HG03139 (cell line): ENCODE results near the gene SETD9.

Experiments
- ATAC-seq: cut with Tn5 transposase; IDR thresholded peaks from one replicate; pipeline ENCODE4 v1.9.1; 2021; ENCODE audit not compliant: unreplicated experiment

Gene SETD9

DNA sequence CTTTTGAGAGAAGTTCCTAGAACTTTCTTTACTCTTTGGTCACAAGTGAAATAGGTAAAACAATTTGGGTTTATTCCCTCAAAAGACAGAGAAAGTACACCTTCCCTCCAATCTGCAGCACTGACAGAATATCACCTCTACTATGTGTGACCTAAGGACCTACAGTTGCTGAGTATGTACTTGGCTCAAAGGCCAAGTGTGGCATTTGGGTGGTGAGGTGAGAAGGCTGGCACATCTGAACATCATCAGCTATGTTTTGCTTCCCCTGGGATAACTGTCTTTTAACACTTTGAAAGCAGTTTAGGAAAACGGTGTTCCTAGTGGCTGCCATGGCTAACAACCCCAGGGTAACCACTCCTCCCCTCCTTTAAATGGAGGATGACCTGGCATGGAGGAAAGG is 24.9 kb downstream of the SETD9 start:
- ATAC-seq, result no peak

- no peak for ATAC-seq
Measured at GRCh38 chr5:56938858-56939257, 29.5 kb downstream of the SETD9 start.

DNA sequence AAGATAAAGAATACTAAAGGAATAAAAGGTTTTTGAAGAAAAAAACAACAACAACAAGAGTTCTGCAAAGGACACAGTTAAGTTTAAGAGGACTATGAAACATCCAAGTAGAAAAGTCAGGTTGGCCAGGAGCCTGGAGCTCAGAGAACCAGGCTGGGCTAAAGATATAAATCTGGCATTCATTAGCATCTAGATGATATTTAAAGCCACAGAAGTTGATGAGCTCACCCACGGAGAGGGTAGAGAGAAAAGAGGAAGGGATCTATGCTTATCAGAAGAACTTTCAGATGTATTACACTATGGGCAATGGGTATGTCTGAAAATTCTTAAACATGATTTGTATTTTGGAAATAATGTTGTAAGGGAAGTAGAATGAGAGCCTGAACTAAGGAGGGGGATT is 32.6 kb downstream of the SETD9 start:
- ATAC-seq, result no peak

DNA sequence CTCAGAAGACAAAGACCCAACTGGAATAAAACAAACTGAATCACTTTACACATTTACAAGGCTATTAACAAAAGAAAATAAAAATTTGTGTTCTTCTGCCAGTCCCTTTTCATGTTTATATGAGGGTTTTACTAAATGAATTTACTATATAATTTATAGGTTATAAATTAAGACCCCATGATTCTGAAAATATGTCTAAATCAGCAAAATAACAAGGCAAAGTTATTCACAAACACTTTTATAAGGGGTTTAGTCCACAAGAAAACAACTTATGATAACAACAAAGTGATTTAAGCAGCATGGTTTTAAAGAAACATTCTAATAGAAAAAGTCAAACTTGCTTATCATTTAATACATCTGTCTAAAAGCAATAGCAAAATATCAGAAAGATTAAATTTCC is 37.7 kb downstream of the SETD9 start:
- no peak for ATAC-seq

- ATAC-seq, result peak; percentile 45
Measured at GRCh38 chr5:56950626-56951125, 41.3 kb downstream of the SETD9 start.

GRCh38 chr5:56951126-56951945 is 41.9 kb downstream of the SETD9 start:
- ATAC-seq, result peak; percentile 31

DNA sequence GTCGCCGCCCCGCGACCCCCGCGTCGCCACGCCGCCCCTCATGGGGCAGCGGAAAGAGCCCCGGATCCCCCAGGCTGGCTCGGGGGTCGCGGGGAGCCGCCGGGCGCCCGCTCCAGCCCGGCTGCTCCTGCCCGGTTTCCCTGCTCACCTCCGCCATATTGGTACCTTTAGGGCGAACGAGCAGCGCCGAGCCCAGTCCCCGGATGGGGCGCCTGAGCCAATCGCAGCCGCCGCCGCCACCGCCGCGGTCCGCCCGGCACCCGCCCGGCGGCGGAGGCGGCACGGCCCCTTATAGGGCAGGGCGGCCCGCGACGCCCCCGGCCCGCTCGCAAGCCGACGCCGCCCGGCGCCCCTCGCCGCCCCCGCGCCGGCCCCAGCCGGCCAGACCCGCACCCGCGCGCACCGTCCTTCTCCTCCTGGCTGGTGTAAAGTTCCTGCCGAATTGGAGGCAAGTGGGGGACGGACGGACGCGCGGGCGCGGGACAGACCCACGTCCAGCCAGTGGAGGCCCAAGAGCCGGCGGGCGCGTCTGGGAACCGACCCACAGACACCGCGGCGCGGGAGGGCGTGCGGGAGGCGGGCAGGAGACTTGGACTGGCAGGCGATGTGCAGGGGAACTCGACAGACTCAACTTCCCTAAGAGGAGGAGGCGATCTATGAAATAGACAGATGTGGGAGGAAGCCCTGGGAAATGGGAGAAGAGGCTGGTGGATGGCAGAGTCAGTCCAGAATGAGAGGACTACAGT is 42.7 kb downstream of the SETD9 start, which contains the start of gene MIER3:
MIER3 (minus strand) TSS at position 178 of the 746 bp plus-strand sequence; CDS start at position 157, 21 bp downstream.
- ATAC-seq, result peak; percentile 90

- no peak for ATAC-seq
Measured at GRCh38 chr5:56954262-56954661, 44.9 kb downstream of the SETD9 start.

DNA sequence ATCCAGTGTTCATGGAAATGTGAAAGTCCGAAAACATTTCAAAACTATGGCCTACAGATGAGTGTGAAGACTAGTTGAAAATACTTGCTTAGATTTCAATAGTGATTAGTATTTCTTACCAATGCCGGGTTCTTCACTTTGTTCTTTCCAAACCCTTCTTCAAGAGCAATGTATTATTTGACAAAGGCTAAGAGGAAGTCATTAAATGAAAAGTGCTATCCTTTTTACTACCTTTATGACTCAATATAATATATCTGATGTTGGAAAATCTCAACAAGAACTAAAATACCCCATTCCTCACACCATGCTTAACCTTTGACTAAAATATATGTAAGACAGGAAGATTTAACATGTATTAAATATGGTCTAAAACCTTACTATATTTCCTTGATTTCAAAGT is 49.2 kb downstream of the SETD9 start:
- no peak for ATAC-seq

DNA sequence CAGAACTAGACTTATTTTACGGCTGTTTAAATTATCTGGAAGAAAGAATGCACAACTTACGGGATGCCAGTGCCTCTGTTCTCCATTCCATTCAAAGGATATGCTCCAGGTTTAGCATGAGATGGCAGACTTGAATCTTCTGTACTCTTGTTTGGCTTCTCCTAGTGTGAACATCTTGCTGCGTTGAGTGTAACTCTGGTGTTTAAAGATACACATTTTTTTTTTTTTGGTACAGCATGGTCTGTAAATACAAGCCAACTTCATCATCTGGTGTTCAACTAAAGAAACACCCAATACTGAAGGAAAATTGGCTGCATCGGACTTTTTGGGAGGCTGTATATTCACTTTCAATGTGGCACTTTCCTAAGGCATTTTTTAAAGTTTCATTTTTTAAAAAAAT is 49.9 kb downstream of the SETD9 start:
- no peak for ATAC-seq

DNA sequence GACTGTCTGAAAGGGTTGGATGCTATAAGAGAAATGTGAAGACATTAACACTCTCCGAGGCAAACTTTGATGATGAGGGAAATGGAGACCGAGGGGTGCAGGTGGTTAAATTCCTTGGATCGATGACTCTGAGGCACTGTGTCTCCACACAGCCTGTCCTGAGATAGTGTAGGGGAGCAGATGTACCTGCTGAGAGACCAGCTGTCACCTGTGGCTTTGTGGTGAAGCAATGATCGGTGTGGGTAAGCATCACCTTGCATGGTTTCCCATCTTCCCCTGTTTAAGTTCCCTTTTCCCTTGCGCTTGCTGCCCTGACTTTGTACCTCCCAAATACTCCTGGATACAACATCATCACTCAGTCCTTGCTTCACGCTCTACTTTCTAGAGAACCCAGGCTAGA is 52.4 kb downstream of the SETD9 start:
- no peak for ATAC-seq

DNA sequence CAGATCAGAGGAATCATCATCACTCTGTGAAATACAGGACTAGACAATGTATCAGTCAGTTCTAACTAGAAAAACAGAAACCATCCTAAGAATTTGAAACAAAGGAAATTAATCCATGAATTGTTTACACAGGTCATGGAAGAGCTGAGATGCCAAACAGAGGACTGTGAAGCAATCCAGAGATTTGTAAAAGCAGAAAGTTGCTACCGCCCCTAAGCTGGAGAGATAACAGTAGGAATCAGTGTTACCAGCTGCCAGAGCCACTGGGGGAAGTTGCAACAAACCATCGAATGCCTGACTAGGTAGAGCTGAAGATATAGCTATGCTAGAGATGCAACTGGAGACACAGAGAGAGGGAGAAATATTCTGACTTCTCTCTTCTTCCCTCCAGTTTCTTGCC is 52.9 kb downstream of the SETD9 start:
- no peak for ATAC-seq

DNA sequence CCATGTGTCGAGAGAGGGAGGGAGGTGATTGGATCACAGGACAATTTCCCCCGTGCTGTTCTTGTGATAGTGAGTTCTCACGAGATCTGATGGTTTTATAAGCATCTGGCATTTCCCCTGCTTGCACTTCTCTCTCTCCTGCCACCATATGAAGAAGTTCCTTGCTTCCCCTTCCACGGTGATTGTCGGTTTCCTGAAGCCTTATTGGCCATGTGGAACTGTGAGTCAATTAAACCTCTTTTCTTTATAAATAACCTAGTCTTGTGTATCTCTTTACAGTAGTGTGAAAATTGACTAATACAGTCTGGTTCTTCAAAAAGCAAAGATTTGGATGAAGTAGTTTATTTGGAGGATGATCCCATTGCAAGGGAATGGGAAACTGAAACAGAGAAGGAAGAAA is 53.9 kb downstream of the SETD9 start:
- ATAC-seq, result no peak

GRCh38 chr5:56964173-56964572 is 54.8 kb downstream of the SETD9 start:
- ATAC-seq, result no peak
